AG04450 (cell line): Measurements from ENCODE around the gene TUBG2. TPM values are rescaled to one million over a fixed set of nuclear protein-coding genes. Genes with fewer than 3 reads are reported as not detected.

Experiments
- CTCF ChIA-PET: fragments of 300-600, 350-600 bp; formaldehyde crosslinking; extraction: SDS; loops from one replicate; lab custom pipeline; 2022; ENCODE audit warnings: antibody characterized with exemption, inconsistent platforms; lab: Charles Lee
- POLR2A ChIA-PET: fragments of 350-600 bp; formaldehyde crosslinking; extraction: SDS; loops from one replicate; lab custom pipeline; 2021; ENCODE audit warnings: antibody characterized with exemption, inconsistent platforms; lab: Yijun Ruan, JAX
- DNase-seq: peaks from one replicate; pipeline ENCODE4 v3.0.0-alpha.2; 2011; ENCODE audit warnings: low read depth, low spot score
- H3K27ac ChIP-seq: one replicate; pipeline ENCODE4 v1.5.1; 2012; ENCODE audit warnings: low read depth, low read length, control low read depth
- H3K27me3 ChIP-seq: one replicate; pipeline ENCODE4 v1.6.0; 2012; ENCODE audit warnings: low read length; ENCODE audit not compliant: control insufficient read depth, insufficient read depth
- H3K4me3 ChIP-seq: 2 replicates; pipeline ENCODE4 v1.5.1; 2011; ENCODE audit warnings: mild to moderate bottlenecking, low read depth, low read length, control low read depth
- H3K9me3 ChIP-seq: 2 replicates; pipeline ENCODE4 v1.5.1; 2012; ENCODE audit warnings: low read length; ENCODE audit not compliant: control insufficient read depth, insufficient read depth
- polyA plus RNA-seq: library from polyadenylated mRNA; depleted of rRNA; stranded (reverse); fragments of >200 nt; gene quantifications from 2 replicates; pipeline ENCODE4 v1.2.3, GENCODE V29; 2011
- TF ChIP-seq, protein P1 (sequence below): IDR thresholded peaks from 2 replicates; pipeline ENCODE4 v1.5.1; 2011; ENCODE audit warnings: low read depth, low read length, control low read depth, inconsistent platforms

Gene TUBG2
- polyA plus RNA-seq, 1 experiment = 7.8 TPM

DNA sequence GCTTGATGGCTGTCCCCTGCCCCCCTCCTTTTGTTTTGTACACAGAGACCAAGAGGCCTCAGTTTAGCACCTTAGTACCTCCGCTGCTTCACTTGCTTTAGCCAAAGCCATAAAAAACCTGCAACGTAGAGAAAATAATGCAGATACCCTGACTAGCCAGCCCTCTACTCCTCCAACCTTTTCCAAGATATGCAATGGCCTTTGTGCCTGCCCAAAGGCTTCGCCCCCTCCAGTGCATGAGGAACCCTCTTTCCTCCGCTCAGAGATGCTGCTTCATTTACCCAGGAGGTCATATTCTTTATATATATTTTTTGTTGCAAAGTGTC, 40.3 kb downstream of the TUBG2 start:
- TF ChIP-seq, protein P1, sequence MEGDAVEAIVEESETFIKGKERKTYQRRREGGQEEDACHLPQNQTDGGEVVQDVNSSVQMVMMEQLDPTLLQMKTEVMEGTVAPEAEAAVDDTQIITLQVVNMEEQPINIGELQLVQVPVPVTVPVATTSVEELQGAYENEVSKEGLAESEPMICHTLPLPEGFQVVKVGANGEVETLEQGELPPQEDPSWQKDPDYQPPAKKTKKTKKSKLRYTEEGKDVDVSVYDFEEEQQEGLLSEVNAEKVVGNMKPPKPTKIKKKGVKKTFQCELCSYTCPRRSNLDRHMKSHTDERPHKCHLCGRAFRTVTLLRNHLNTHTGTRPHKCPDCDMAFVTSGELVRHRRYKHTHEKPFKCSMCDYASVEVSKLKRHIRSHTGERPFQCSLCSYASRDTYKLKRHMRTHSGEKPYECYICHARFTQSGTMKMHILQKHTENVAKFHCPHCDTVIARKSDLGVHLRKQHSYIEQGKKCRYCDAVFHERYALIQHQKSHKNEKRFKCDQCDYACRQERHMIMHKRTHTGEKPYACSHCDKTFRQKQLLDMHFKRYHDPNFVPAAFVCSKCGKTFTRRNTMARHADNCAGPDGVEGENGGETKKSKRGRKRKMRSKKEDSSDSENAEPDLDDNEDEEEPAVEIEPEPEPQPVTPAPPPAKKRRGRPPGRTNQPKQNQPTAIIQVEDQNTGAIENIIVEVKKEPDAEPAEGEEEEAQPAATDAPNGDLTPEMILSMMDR = no peak
- H3K4me3 ChIP-seq = no peak overlapping the region
- no peaks in the 10 kb centered on the region for H3K9me3 ChIP-seq
- no peak for DNase-seq
- POLR2A ChIA-PET = interaction anchor here (0.6 to 1.6 kb wide), 4 partner anchors 9 to 125 kb away, joined by 3 to 6 read pairs (median 4); partner anchors contain the start of gene BECN1
- H3K27me3 ChIP-seq = no peaks in the 10 kb centered on the region
- no peak overlapping the region for H3K27ac ChIP-seq
- CTCF ChIA-PET = interaction anchor here (0.6 to 0.8 kb wide), 3 partner anchors 121 to 1779 kb away, joined by 3 to 7 read pairs (median 3); no protein-coding TSS in a partner anchor

DNA sequence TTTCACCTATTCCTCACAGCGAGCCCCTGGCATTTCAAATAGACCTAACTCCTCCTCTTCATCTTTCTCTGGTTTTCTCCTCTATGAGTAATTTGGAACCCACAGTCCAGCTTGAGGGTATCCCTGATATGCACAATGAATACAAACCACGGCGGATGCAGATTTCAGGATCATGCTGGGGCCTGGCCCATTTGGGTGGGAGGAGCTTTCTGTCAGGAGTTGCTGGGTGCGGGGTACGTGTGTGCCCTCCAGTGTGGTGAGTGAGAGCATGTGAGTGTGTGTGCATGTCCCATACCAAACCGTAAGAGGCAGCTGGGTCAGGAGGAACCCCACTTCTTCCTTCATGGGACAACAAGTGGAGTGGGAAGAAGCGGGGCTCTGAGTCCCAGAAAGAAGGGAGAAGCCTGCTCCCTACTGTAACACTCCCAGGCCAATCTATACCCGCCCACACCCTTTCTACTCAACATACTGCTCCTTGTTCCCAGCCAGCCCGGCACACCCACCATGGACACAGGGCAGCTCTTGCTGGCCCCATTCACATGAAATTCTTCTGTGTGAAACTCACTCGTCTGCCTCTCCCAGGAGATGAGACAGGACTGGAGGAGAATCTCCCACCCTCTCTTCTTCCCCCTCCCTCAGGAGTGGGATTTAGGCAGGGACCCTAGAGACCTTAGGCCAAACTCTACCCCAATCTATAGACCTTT, 41.7 kb downstream of the TUBG2 start:
- CTCF ChIA-PET = no interaction called here
- no peak overlapping the region for H3K27ac ChIP-seq
- no peak overlapping the region for H3K4me3 ChIP-seq
- TF ChIP-seq, protein P1 = no peak
- POLR2A ChIA-PET = no interaction called here
- no peaks in the 10 kb centered on the region for H3K9me3 ChIP-seq
- H3K27me3 ChIP-seq = no peaks in the 10 kb centered on the region
- DNase-seq = no peak

DNA sequence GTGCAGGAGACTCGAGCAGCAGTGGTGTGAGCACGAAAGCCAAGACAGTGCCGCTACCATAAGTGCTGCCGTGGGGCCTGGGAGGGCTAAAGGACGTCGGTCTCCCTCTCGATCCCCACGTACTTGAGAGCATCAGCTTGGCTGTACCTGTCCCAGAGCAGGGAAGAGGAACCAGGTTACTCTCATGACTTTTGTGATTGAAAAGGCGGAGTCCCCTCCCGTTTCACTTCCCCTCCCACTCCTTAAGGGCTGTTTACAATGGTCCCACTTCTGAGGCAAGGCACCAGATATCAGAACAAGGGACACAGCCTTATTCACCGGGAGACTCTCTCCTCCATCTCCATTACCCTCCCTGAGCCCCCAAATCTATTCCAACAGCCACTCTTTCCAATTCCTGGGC, 43.4 kb downstream of the TUBG2 start:
- Histone ChIP-seq H3K27me3 (no peaks in the 10 kb centered on the region), H3K4me3 (no peak overlapping the region), H3K27ac (no peak overlapping the region), H3K9me3 (no peaks in the 10 kb centered on the region)
- TF ChIP-seq, protein P1 = no peak
- no peak for DNase-seq
- ChIA-PET CTCF (interaction anchor here (1.1 kb wide), 1 partner anchor 124 kb away, joined by 3 read pairs; no protein-coding TSS in a partner anchor), POLR2A (no interaction called here)

DNA sequence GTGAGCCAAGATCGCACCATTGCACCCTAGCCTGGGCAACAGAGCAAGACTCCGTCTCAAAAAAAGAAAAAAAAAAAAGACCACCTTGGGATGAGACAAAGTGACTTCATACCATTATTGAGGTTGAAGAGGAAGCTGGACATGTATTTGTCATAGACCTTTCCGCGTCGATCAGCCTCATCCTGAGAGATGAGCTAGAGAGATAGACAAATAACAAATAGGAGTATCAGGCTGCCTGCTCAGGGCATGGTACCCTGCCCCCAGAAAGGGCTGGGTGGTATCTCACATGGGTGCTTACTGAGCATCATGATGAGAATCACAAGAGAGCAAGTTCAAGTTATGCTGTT, 45.4 kb downstream of the TUBG2 start:
- no peak overlapping the region for H3K27ac ChIP-seq
- TF ChIP-seq, protein P1 = no peak
- POLR2A ChIA-PET = no interaction called here
- H3K27me3 ChIP-seq = no peaks in the 10 kb centered on the region
- CTCF ChIA-PET = no interaction called here
- no peaks in the 10 kb centered on the region for H3K9me3 ChIP-seq
- H3K4me3 ChIP-seq = no peak overlapping the region
- no peak for DNase-seq

DNA sequence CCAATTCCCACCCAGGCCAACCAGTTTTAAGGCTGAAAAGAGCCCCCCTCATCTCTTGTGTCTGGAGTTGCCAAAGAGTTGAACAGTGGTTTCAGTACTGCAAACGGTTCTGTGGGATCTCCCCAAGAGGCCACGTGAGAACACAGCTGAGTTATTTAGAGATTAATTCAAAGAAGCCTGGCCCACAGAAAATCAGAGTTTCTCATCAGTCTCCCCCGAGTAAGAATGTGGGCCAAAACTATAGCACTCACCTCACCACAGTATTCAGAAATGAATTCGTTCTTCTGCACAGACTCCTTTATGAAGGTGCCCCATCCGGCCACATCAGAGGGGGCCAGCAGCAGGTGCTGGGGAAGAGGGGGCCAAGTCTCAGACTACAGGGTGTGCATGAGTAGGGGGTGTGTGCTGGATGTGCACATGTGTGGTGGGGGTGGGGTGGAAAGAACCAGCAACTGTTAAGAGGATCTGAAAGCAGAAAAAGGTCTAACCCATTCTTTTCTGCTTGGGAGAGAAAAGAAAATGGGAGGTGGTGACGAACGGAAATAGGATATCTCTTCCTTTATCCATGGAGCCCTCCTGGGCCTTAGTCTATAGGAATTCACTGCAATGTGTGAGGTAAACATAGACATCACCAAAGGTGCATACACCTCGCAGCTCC, 45.9 kb downstream of the TUBG2 start:
- no peak overlapping the region for H3K27ac ChIP-seq
- TF ChIP-seq, protein P1 = no peak
- H3K4me3 ChIP-seq = no peak overlapping the region
- ChIA-PET CTCF (no interaction called here), POLR2A (no interaction called here)
- H3K9me3 ChIP-seq = no peaks in the 10 kb centered on the region
- no peaks in the 10 kb centered on the region for H3K27me3 ChIP-seq
- no peak for DNase-seq
